ENCODE results near the gene ARSJ. TPM values are rescaled to one million over a fixed set of nuclear protein-coding genes. Genes with fewer than 3 reads are reported as not detected.
"Not testable (repeated sequence)": the region's sequence is repeated elsewhere in the genome, so short reads cannot be mapped to it uniquely, and the experiment has no call there.

ARSJ gene
- total RNA-seq, 6 experiments from 2014 or later = 33.4 to 40.6 (median 36.1) TPM

DNA sequence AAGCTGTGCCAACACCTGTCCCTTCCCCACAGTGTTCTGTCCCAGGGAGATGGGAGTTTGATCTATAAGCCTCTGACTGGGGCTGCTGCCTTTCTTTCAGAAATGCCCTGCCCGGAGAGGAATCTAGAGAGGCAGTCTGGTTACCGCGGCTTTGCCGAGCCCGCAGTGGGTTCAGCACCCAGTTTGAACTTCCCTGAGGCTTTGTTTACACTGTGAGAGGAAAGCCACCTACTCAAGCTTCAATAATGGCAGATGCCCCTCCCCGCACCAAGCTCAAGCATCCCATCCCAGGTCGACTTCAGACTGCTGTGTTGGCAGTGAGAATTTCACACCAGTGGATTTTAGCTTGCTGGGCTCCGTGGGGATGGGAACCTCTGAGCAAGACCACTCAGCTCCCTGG lies 33.3 kb upstream of the ARSJ start:
- Mint-ChIP-seq H3K9me3 (peaks cover 22% of the 10 kb centered on the region), H3K4me3 (no peak overlapping the region), H3K27ac (no peak overlapping the region), H3K27me3 (ENCODE audit: insufficient read depth) (peaks cover under 1% of the 10 kb centered on the region; the same call in 1 of the 2 replicates), H3K4me1 (ENCODE audit: low read depth) (peaks cover 17% of the 10 kb centered on the region), H3K36me3 (ENCODE audit: low read depth) (peaks cover 31% of the 10 kb centered on the region)
- no peak for DNase-seq
- TF ChIP-seq, protein P1, sequence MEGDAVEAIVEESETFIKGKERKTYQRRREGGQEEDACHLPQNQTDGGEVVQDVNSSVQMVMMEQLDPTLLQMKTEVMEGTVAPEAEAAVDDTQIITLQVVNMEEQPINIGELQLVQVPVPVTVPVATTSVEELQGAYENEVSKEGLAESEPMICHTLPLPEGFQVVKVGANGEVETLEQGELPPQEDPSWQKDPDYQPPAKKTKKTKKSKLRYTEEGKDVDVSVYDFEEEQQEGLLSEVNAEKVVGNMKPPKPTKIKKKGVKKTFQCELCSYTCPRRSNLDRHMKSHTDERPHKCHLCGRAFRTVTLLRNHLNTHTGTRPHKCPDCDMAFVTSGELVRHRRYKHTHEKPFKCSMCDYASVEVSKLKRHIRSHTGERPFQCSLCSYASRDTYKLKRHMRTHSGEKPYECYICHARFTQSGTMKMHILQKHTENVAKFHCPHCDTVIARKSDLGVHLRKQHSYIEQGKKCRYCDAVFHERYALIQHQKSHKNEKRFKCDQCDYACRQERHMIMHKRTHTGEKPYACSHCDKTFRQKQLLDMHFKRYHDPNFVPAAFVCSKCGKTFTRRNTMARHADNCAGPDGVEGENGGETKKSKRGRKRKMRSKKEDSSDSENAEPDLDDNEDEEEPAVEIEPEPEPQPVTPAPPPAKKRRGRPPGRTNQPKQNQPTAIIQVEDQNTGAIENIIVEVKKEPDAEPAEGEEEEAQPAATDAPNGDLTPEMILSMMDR (IDR thresholded peaks at IDR 0.05) = no peak

- Mint-ChIP-seq H3K27me3 (ENCODE audit: insufficient read depth) (peaks cover 2% of the 10 kb centered on the region), H3K27ac (no peak overlapping the region), H3K4me1 (ENCODE audit: low read depth) (peaks cover 17% of the 10 kb centered on the region), H3K4me3 (no peak overlapping the region), H3K9me3 (peaks cover 8% of the 10 kb centered on the region), H3K36me3 (ENCODE audit: low read depth) (peaks cover 16% of the 10 kb centered on the region)
- peak; percentile 49 for DNase-seq
- TF ChIP-seq, protein P1 (IDR thresholded peaks at IDR 0.05) = no peak
Observed at GRCh38 chr4:114005569-114006442, 26.4 kb upstream of the ARSJ start.

DNA sequence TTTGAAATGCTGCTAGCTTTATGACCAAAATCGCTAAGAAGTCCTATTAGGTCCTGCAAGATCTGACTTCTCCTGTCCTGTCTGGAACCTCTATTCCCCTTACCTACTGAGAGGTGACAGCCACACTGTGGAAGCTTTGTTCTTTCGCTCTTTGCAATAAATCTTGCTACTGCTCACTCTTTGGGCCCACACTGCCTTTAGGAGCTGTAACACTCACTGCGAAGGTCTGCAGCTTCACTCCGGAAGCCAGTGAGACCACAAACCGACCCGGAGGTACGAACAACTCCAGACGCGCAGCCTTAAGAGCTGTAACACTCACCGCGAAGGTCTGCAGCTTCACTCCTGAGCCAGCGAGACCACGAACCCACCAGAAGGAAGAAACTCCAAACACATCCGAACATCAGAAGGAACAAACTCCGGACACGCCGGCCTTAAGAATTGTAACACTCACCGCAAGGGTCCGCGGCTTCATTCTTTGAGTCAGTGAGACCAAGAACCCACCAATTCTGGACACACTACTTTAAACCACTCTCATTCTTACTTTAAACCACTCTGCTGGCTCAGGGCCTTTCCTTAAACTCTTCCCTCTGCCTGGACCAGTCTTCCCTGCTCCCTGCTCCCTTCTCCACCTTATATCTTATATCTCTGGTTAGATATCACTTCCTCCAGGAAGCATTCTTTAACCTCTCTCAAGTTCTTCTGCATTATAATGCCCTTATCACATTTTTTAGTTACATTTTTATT lies 25.2 kb upstream of the ARSJ start:
- not testable (repeated sequence) for H3K36me3 Mint-ChIP-seq (ENCODE audit: low read depth); H3K27ac Mint-ChIP-seq; H3K9me3 Mint-ChIP-seq; H3K27me3 Mint-ChIP-seq (ENCODE audit: insufficient read depth); H3K4me3 Mint-ChIP-seq; DNase-seq
- H3K4me1 Mint-ChIP-seq (ENCODE audit: low read depth) = peaks cover 17% of the 10 kb centered on the region

GRCh38 chr4:113998531-113998930 lies 19.1 kb upstream of the ARSJ start:
- Mint-ChIP-seq H3K36me3 (ENCODE audit: low read depth) (no peaks in the 10 kb centered on the region), H3K9me3 (no peaks in the 10 kb centered on the region), H3K27ac (no peak overlapping the region), H3K4me1 (ENCODE audit: low read depth) (peaks cover 22% of the 10 kb centered on the region), H3K4me3 (no peak overlapping the region), H3K27me3 (ENCODE audit: insufficient read depth) (0 out of 2 replicates have a peak, but pooled peaks cover 2% of the 10 kb centered on the region)
- TF ChIP-seq, protein P1 (IDR thresholded peaks at IDR 0.05) = no peak
- DNase-seq = no peak

GRCh38 chr4:113998079-113998478 lies 18.6 kb upstream of the ARSJ start:
- Mint-ChIP-seq H3K36me3 (ENCODE audit: low read depth) (no peaks in the 10 kb centered on the region), H3K9me3 (no peaks in the 10 kb centered on the region), H3K27ac (no peak overlapping the region), H3K27me3 (ENCODE audit: insufficient read depth) (0 out of 2 replicates have a peak, but pooled peaks cover 2% of the 10 kb centered on the region), H3K4me3 (no peak overlapping the region), H3K4me1 (ENCODE audit: low read depth) (peaks cover 22% of the 10 kb centered on the region)
- TF ChIP-seq, protein P1 (IDR thresholded peaks at IDR 0.05) = no peak
- no peak for DNase-seq

- Mint-ChIP-seq H3K4me1 (ENCODE audit: low read depth) (peaks cover 22% of the 10 kb centered on the region), H3K9me3 (no peaks in the 10 kb centered on the region), H3K36me3 (ENCODE audit: low read depth) (no peaks in the 10 kb centered on the region), H3K4me3 (no peak overlapping the region), H3K27me3 (ENCODE audit: insufficient read depth) (0 out of 2 replicates have a peak, but pooled peaks cover 2% of the 10 kb centered on the region), H3K27ac (no peak overlapping the region)
- no peak for DNase-seq
- TF ChIP-seq, protein P1 (IDR thresholded peaks at IDR 0.05) = no peak
Observed at GRCh38 chr4:113997206-113997605, 17.8 kb upstream of the ARSJ start.

All from HFFc6 (cell line).